HG03457 (cell line): ENCODE data around the gene DDX39B.
"Not testable (repeated sequence)": the region's sequence is repeated elsewhere in the genome, so short reads cannot be mapped to it uniquely, and the experiment has no call there.

Experiments
- ATAC-seq: cut with Tn5 transposase; IDR thresholded peaks from one replicate; pipeline ENCODE4 v1.9.1; 2021; ENCODE audit warnings: moderate number of reproducible peaks; ENCODE audit not compliant: unreplicated experiment

DDX39B gene

DNA sequence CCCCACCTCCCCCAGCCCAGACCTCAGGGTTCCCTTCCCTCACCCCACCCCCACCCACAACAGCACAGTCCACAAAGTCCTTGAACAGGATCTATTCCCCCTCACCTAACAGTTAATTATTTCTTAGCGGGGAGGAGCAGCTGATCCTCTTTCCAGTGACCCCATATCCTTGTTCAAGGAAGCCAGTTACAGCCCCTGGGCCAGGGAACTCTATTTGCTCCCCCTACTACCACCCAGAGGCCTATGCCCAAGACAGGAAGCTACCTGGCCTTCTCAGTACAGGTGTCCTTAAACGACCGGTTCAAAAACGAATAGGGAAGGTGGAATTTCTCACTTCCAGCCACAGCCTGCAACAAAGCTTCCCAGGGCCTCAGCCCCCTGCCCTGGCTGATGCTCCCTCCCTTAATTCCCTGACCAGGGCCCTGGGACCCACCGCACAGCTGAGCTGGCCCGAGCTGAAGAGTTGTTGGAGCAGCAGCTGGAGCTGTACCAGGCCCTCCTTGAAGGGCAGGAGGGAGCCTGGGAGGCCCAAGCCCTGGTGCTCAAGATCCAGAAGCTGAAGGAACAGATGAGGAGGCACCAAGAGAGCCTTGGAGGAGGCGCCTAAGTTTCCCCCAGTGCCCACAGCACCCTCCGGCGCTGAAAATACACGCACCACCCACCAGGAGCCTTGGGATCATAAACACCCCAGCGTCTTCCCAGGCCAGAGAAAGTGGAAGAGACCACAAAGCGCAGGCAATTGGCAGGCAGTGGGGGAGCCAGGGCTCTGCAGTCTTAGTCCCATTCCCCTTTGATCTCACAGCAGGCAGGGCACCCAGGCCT is 12.3 kb downstream of the DDX39B start:
- no peak for ATAC-seq

DNA sequence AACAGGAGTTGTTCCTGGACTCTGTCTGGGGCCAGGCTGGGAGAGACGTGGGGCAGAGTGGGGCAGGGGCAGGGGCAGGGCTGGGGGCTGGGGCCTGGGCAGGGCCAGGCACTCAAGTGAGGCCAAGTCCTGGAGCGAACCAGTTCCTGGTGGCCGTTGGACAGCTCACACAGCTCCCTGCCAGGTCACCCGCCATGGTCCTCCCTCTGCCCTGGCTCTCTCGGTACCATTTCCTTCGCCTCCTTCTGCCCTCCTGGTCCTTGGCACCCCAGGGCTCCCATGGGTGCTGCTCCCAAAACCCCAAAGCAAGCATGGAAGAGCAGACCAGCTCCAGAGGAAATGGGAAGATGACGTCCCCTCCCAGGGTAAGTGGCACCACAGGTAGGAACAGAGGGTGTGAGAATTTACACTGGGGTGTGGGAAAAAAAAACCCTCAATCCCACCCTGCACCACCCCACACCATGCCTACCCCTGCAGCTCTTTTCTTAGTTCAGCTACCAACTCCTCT is 12.9 kb downstream of the DDX39B start, which contains the start of gene MCCD1:
TSS of gene MCCD1 (plus strand) at position 142 of the 508 bp plus-strand sequence. CDS start at position 195, 53 bp downstream.
- ATAC-seq: no peak

DNA sequence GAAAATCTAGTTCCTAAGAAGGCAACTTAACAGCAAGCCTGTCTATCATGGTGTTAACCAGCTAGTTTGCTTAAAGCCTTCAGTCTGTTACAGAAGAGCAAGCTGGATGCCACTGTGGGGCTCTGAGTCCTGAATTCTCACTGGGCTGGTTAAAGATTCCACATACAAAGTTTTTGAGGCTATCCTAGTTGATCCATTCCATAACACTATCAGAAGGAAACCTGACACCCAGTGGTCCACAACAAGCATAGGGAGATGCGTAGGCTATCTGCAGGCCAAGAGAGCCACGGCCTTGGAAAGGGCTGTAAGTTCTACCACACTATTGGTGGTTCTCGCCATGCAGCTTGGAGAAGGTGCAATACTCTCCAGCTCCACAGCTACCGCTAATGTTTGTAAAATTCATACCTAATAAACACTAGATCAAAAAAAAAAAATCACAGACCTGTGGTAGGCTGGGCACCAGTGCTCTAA is 13.5 kb downstream of the DDX39B start:
- ATAC-seq: no peak

DNA sequence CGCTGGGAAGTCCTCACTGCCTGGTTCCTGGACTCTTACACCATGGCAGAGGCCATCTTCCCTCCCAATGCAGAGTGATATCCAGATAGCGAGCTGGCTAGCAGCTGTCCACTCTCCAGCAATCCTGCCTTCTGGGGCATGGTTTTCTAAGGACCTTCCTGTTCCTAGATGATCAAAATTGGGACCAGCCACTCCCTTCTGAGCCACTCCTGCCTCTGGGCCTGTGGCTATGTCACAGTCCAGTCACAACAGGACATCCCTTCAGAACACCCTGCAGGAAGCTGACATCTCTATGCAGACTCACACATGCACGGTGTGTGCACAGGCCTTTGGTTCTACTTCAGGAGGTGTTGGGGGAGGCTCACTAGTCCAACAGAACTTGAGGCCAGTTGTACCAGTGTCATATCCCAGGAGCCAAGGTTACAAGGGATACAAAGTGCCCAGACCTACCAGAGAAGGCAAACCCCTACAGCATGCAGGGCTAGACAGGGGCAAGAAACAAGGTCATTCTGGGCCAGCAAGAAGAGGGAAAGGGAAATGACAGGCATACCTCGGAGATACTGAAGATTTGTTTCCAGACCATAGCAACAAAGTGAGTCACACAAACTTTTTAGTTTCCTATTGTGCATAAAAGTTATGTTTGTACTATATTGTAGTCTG is 15.7 kb downstream of the DDX39B start:
- ATAC-seq: no peak

DNA sequence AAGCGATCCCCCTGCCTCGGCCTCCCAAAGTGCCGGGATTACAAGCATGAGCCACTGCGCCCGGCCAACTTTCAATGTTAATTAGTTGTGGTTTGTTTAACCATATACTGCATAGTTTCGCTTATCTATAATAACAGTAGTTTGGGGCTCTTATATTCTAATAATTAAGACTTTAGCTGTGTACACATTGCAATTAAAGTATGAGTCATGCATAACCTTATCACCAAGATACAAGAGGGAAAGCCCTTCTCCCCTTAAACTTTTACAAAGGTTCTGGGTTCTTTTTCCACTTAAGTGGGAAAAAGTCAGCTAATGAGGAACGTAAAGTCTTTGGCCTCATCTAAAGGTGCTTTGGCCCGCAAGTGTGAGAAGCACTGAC is 16.3 kb downstream of the DDX39B start:
- no peak for ATAC-seq

DNA sequence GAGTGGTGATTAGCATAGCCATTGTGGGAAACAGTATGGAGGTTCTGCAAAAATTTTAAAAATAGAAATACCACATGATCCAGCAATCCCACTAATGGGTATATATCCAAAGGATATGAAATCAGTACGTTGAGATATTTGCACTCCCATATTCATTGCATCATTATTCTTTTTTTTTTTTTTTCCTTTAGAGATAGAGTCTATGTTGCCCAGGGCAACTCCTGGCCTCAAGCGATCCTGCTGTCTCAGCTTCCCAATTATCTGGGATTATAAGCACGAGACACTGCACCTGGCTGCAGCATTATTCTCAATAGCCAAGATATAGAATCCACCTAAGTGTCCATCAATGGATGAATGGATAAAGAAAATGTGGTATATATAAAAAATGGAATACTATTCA is 20.0 kb downstream of the DDX39B start:
- no peak for ATAC-seq

DNA sequence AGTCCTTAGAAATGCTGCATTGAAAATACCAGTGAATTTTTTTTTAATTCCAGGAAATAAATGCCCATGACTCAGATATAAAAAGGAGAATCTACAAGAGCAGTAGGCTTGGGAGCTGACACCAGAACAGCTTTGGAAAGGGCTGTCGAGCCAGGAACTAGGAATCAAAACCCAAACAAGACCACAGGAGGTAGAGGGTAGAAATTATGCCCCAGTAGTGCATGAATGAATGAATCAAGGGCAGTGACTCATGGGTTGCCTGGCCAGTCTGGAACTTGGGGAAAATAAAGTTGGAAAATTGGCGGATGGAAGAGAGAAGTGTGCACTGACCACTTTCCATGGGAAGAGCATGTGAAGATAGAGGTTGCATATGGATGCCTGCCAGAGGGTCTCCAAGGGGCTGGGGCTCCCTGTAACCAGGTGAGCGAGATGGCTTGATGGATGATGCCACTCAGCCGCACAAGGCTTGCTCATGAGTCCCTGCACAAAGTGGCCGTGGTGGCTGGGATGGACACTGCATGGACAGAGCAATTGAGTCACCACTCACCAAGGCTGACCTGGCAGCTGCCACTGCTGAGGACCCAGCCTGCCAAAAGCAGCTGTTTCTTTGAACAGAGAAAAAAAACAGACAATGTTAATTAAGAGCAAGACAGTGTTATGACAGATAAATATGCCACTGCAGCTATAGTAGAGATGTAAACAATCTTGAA is 28.2 kb downstream of the DDX39B start:
- ATAC-seq: no peak

DNA sequence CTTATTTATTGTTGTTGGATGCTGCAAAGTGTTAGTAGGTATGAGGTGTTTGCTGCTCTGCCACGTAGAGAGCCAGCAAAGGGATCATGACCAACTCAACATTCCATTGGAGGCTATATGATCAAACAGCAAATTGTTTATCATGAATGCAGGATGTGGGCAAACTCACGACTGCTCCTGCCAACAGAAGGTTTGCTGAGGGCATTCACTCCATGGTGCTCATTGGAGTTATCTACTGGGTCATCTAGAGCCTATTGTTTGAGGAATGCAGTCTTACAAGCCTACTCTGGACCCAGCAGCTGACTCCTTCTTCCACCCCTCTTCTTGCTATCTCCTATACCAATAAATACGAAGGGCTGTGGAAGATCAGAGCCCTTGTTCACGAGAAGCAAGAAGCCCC is 31.8 kb downstream of the DDX39B start:
- ATAC-seq: no peak

DNA sequence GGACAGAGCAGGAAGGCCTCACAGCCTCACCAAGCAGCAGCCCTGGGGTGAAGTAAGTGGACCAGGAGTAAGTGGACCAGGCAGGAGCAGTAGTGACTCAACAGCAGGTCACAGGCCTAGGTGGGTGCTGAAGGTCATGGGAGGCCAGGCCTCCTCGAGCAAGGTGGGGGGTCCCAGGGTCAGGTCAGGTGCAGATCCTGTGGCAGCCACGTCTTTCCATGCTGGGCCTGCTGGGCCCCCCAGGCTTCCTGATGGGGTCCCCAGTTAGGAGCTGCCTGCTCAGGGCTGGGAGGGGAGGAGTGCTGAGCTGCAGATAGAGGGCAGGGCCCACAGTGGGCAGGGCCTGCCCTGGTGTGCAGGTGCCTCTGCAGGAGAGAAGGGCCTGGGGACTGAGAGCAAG is 32.8 kb downstream of the DDX39B start:
- ATAC-seq: not testable (repeated sequence)

DNA sequence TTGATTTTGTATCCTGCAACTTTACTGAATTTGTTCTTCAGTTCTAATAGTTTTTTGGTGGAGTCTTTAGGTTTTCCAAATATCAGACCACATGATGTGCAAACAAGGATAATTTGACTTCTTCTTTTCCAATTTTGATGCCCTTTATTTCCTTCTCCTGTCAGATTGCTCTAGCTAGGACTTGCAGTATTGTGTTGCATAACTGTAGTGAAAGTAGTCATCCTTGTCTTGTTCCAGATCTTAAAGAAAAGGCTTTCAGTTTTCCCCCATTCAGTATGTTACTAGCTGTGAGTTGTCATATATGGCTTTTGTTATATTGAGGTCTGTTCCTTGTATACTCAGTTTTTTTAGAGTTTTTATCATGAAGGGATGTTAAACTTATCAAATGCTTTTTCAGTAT is 39.2 kb downstream of the DDX39B start:
- ATAC-seq: no peak

DNA sequence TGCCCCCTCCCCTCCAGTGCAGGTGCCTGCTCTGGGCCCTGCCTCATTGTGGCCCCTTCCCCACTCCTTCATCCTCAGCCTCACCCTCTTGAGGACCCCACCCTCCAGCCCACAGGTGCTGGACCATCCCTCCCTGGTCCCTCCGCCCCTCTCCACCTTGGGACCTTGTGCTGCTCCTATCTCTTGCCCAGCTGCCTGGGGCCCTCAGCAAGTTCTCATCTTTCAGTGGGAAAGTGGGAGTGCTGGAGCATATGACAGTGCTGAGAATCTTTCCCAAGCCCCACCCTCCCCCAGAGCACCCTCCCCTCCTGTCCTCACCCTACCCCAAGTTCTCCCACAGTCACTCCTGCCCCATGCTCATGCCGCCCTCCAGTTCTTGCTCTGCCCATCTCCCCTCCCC is 42.2 kb downstream of the DDX39B start:
- ATAC-seq: not testable (repeated sequence)

DNA sequence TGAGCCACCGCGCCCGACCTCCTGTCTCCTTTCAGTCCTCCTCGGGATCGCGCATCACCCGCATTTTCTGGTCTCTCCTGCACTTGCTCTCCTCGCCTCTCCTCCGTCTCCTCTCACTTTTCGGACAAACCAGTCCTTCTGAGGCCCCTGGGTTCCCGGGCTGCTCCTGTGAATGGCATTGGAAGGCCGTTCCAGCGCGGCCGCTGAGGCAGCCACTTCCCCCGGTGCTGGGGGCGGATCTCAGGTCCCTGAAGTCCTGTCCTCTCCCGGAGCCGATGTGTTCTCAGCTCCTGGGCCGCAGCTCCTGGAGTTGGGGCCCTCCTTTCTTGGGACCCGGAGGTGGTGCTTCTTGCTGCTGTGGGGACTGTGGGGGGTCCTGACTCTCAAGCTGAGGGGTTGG is 43.1 kb downstream of the DDX39B start:
- no peak for ATAC-seq

DNA sequence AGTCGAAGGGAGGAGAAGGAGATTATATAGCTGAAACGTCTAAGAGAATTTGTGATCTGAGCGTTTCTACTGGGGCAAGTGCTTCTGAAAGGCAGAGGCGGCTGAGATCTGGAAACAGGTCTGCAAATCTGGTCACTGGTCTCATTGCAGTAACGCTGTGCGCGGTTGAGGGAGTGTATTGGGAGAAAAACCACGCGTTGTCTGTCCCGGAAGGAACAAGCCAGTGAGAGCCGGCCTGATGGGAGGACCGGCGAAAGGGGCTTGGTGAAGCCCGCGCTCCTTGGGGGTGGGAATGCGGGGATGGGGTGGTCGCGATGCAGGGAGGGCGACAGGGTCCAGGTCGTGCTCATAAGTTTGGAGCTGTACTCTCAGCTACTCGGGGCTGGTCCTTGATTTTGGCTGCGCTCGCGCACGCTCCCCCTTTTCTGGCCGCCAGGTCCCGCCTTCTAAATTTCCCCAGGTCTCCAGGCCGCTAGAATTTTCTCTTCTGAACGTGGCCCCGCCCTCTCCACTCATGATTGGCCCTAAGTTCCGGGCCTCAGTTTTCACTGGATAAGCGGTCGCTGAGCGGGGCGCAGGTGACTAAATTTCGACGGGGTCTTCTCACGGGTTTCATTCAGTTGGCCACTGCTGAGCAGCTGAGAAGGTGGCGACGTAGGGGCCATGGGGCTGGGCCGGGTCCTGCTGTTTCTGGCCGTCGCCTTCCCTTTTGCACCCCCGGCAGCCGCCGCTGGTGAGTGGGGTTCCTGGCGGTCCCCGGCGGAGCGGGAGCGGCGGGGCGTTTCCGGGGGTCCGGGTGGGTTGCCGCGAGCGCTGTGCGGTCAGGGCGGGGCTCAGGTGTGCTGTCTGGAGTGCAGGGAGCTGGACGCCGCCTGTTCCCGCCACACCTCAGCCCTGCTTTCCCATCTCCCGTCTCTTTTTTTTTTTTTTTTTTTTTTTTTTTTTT is 44.0 kb downstream of the DDX39B start, which contains the start of gene MICB:
TSS of gene MICB (plus strand) at position 615 of the 946 bp plus-strand sequence. CDS start at position 664, 49 bp downstream.
- ATAC-seq: peak; percentile 42

DNA sequence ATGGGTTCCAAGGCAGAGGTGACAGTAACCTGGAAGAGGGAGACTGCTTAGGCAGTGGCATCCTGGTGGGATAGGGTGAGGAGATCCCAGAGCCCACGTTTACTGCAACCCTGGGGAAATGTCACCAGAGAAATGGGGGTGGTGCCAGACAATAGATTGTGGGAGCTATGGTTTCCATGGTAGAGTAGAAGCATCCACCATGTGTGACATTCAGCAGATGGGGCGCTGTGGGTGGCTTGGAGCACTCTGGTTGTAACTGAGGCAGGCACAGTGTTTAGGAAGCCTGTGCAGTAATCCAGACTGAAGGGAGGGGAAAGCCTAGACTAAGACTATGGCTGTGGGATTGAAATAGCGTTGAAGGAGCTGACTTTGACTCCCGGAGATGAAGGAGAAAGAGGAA is 45.0 kb downstream of the DDX39B start:
- ATAC-seq: not testable (repeated sequence)

DNA sequence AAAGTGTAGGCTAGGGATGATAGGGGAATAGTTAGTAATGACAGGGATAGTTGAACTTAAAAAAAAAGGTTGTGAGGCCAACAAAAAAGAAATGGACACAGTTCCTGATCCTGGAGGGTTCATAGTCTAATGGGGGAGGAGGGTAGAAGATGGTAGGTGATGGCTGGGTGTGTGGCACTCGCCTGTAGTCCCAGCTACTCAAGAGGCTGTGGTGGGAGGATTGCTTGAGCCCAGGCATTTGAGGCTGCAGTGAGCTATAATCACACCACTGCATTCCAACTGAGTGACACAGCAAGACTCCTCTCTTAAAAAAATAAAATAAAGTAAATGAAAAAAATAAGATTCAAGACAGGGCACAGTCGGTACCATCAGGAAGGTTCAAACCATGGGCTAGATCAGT is 46.2 kb downstream of the DDX39B start:
- no peak for ATAC-seq

DNA sequence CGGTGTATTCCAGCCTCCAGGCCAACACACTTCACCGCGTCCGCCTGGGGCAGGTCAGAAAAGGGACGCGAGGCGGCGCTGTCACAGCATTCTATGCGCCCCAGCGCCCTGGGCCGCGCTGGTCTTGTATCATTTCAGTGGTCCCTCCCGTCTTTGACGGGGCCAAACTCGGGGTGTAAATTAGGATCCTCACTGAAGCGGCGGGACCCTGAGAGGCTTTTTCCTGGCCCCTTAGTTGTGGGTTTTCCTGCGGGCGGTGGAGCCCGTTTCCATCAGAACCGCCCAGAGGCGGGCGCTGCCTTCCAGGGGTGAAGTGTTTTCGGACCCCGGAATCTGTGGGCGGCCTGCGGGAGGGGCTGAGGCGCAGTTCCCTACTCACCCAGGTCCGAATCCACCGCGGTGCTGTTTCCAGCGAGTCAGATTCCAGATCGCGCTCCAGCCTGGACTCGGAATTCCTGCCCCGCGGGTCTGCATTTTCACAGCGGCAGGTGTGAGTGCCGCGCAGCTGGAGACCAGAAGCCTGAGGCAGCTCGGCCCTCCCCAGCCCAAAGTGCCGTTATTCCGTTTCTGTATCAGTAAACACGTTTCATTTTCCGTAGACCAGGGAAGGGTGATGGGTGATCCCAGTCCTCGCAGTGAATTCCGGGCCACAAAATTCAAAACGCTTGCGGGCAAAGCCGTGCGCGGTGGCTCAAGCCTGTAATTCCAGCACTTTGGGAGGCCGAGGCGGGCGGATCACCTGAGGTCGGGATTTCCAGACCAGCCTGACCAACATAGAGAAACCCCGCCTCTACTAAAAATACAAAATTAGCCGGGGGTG is 47.7 kb downstream of the DDX39B start:
- no peak for ATAC-seq

DNA sequence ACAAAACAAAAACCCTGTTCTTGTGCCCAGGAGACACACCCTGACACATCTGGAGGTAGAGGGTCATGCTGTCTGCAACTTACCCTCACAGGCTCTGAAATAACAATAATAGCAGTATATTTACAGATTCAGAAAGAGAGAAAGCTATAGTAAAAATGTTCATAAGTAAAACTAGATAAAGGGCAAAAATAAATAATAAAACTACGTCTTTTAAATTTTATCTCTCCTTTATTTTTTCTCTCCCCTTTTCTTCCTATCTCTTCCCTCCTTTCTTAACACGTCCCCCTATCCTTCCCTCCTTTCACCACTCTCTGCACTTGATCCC is 48.3 kb downstream of the DDX39B start:
- not testable (repeated sequence) for ATAC-seq

DNA sequence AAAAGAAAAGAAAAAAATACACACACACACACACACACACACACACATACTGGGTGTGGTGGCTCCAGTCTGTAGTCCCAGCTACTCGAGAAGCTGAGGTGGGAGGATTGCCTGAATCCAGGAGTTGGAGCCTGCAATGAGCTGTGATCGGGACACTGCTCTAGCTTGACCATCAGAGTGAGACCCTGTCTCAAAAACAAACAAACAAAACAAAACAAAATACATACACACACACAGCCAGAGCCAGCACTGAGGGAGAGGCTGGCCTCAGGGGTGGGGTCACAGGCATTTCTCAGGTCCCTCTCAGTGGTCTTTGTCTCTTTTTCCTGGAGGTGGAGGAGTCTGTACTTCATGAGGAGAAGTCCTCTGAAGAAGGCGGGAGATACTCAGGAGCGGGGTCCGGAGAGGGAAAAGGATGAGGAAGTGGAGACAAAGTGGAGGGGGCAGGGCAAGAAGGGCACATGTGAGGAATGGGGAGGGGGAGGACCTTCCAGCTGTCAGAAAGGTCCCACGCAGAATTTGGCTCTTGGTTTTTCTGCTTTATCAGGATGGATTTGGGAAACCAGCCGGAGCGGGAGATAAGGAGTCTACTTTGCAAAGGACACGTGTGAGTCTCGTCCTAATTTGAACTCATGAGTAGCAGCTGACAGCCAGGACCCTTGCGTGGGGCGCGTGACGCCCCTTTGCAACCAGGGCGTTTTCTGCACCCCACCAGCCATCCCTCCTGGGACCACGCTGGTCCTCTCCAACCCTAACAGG is 51.5 kb downstream of the DDX39B start:
- no peak for ATAC-seq

DNA sequence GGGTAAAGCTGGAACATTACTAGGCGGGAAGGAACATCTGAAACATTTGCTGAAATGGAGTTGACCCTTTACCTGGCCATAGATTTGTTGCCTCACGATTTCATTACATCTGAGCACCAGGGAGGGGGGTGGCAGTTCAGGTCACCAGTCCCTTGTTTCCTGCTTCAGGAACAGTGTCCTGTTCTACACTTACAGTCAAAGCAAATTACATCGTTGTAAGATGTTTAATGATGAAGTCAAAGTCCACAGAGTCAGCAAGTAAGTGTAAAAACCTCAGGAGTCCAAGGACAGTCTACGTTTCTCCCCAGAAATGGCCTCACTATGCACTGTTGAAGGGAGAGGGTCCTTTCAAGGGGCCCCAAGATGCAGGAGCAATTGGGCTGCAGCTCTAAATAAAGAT is 52.7 kb downstream of the DDX39B start:
- ATAC-seq: no peak
